ENCODE results near the gene LRIT2.
"Not testable (repeated sequence)": the region's sequence is repeated elsewhere in the genome, so short reads cannot be mapped to it uniquely, and the experiment has no call there.

DNA sequence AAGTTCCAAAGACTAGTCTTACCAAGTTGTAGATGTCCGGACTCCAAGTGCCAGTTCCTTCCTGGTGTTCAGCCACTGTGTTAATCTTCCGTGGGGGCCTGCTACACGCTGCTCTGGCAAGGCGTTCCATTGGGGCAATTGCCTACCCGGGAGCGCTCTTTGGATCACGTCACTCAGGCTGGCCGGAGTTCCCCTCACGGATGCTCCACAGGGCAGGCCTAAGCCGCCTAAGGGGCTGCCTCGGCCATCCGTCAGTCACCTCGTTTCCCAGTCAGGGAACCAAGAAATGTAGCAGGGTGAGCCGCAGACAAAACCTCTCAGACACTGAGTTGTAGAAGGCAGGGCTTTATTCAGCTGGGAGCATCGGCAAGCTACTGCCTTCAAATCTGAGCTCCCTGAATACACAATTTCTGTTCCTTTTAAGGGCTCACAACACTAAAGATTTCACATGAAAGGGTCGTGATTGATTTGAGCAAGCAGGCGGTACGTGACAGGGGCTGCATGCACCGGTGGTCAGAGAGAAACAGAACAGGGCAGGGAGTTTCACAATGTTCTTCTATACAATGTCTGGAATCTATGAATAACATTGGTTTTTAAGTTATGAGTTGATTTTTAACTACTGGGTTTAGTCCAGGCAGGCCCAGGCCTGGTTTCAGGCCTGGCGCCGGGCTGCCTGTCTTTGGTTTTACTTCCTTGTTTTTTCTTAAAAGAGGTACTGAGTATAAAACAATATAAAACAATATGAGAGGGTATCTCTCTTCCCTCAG, 53.5 kb downstream of the LRIT2 start:
- TF ChIP-seq, protein P1, sequence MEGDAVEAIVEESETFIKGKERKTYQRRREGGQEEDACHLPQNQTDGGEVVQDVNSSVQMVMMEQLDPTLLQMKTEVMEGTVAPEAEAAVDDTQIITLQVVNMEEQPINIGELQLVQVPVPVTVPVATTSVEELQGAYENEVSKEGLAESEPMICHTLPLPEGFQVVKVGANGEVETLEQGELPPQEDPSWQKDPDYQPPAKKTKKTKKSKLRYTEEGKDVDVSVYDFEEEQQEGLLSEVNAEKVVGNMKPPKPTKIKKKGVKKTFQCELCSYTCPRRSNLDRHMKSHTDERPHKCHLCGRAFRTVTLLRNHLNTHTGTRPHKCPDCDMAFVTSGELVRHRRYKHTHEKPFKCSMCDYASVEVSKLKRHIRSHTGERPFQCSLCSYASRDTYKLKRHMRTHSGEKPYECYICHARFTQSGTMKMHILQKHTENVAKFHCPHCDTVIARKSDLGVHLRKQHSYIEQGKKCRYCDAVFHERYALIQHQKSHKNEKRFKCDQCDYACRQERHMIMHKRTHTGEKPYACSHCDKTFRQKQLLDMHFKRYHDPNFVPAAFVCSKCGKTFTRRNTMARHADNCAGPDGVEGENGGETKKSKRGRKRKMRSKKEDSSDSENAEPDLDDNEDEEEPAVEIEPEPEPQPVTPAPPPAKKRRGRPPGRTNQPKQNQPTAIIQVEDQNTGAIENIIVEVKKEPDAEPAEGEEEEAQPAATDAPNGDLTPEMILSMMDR (IDR thresholded peaks at IDR 0.05): not testable (repeated sequence)
- TF ChIP-seq POLR2A (IDR thresholded peaks at IDR 0.05): not testable (repeated sequence)

Measured in heart left ventricle (tissue), 13 donors.